Trophoblast cell (in vitro differentiated cells and primary cell): ENCODE results near the gene PHACTR1.

Source experiments
- DNase-seq, 2 donors: peaks; one replicate each; pipeline ENCODE4 v3.0.0-alpha.2; 2016
- H2AFZ ChIP-seq: 2 replicates; pipeline ENCODE4 v1.6.1; 2013; ENCODE audit warnings: low read length, moderate library complexity, mild to moderate bottlenecking; ENCODE audit not compliant: insufficient read depth, poor library complexity
- H2AK5ac ChIP-seq: 2 replicates; pipeline ENCODE4 v1.6.1; 2013; ENCODE audit warnings: mild to moderate bottlenecking, low read length
- H2BK120ac ChIP-seq: 2 replicates; pipeline ENCODE4 v1.6.1; 2013; ENCODE audit warnings: low read length, mild to moderate bottlenecking, moderate library complexity; ENCODE audit not compliant: insufficient read depth, poor library complexity
- H2BK12ac ChIP-seq: 2 replicates; pipeline ENCODE4 v1.6.1; 2013; ENCODE audit warnings: mild to moderate bottlenecking, low read length, moderate library complexity
- H2BK5ac ChIP-seq: 2 replicates; pipeline ENCODE4 v1.6.1; 2013; ENCODE audit warnings: low read length, low read depth, moderate library complexity, mild to moderate bottlenecking; ENCODE audit not compliant: poor library complexity
- H3K14ac ChIP-seq: 2 replicates; pipeline ENCODE4 v1.6.1; 2013; ENCODE audit warnings: mild to moderate bottlenecking, low read length
- H3K18ac ChIP-seq: 2 replicates; pipeline ENCODE4 v1.6.1; 2013; ENCODE audit warnings: mild to moderate bottlenecking, low read length
- H3K23ac ChIP-seq: 2 replicates; pipeline ENCODE4 v1.6.1; 2013; ENCODE audit warnings: low read length
- H3K27ac ChIP-seq: 2 replicates; pipeline ENCODE4 v1.5.1; 2013; ENCODE audit warnings: low read depth, mild to moderate bottlenecking, inconsistent platforms, low read length, moderate library complexity
- H3K27me3 ChIP-seq: 2 replicates; pipeline ENCODE4 v1.6.1; 2013; ENCODE audit warnings: inconsistent platforms, mild to moderate bottlenecking, low read length, moderate library complexity; ENCODE audit not compliant: insufficient read depth
- H3K36me3 ChIP-seq, 2 experiments: 1 replicate in 1 of 2; 2 replicates in 1 of 2; pipeline ENCODE4 v1.6.1; 2013; ENCODE audit warnings: low read length in 2 of 2, mild to moderate bottlenecking in 2 of 2, moderate library complexity in 1 of 2; ENCODE audit not compliant: insufficient read depth in 2 of 2, control insufficient read depth in 1 of 2
- H3K4ac ChIP-seq: 2 replicates; pipeline ENCODE4 v1.6.1; 2013; ENCODE audit warnings: low read depth, mild to moderate bottlenecking, low read length, moderate library complexity
- H3K4me1 ChIP-seq, 2 experiments: 1 replicate in 1 of 2; 2 replicates in 1 of 2; pipeline ENCODE4 v1.6.1; 2013; ENCODE audit warnings: low read length in 2 of 2, mild to moderate bottlenecking in 2 of 2, moderate library complexity in 1 of 2; ENCODE audit not compliant: insufficient read depth in 2 of 2, control insufficient read depth in 1 of 2
- H3K4me2 ChIP-seq: 2 replicates; pipeline ENCODE4 v1.6.1; 2013; ENCODE audit warnings: inconsistent platforms, mild to moderate bottlenecking, low read length, moderate library complexity
- H3K4me3 ChIP-seq: 2 replicates; pipeline ENCODE4 v1.5.1; 2013; ENCODE audit warnings: mild to moderate bottlenecking, low read depth, low read length, inconsistent platforms
- H3K79me1 ChIP-seq: one replicate; pipeline ENCODE4 v1.6.1; 2013; ENCODE audit warnings: low read length
- H3K79me2 ChIP-seq: 2 replicates; pipeline ENCODE4 v1.6.1; 2013; ENCODE audit warnings: low read length, mild to moderate bottlenecking; ENCODE audit not compliant: control insufficient read depth, insufficient read depth, poor library complexity
- H3K9ac ChIP-seq: 2 replicates; pipeline ENCODE4 v1.6.1; 2013; ENCODE audit warnings: mild to moderate bottlenecking, low read length
- H3K9me3 ChIP-seq: 2 replicates; pipeline ENCODE4 v1.6.1; 2013; ENCODE audit warnings: low read depth, mild to moderate bottlenecking, control low read depth, inconsistent platforms, low read length; ENCODE audit not compliant: insufficient read depth
- H4K12ac ChIP-seq: 2 replicates; pipeline ENCODE4 v1.6.1; 2013; ENCODE audit warnings: low read depth, mild to moderate bottlenecking, low read length, moderate library complexity
- H4K8ac ChIP-seq: 2 replicates; pipeline ENCODE4 v1.6.1; 2013; ENCODE audit warnings: low read depth, mild to moderate bottlenecking, low read length, moderate library complexity
- H4K91ac ChIP-seq: one replicate; pipeline ENCODE4 v1.6.1; 2013; ENCODE audit warnings: low read depth, mild to moderate bottlenecking, low read length, moderate library complexity
- WGBS: extraction: QIAGEN DNeasy Blood & Tissue Kit; methylation state at CpG from one replicate; pipeline ENCODE4 v1.1.7; 2013; ENCODE audit warnings: missing lambda C conversion rate; ENCODE audit not compliant: insufficient read length, insufficient coverage; ENCODE audit errors: extremely low coverage; 5-methylcytosine and 5-hydroxymethylcytosine counted together

PHACTR1 gene

GRCh38 chr6:13311155-13311554 is 594.6 kb downstream of the PHACTR1 start:
- Histone ChIP-seq H3K79me2 (no peaks in the 10 kb centered on the region), H3K9ac (no peak overlapping the region), H3K36me3 (peaks cover 8 to 24% of the 10 kb centered on the region in 2 experiments), H3K4ac (no peak overlapping the region), H3K27me3 (no peaks in the 10 kb centered on the region), H4K8ac (no peak overlapping the region), H2BK5ac (no peak overlapping the region), H2AFZ (no peak overlapping the region), H3K9me3 (no peaks in the 10 kb centered on the region), H3K18ac (no peak overlapping the region), H3K4me1 (no peaks in the 10 kb centered on the region), H3K4me3 (no peak overlapping the region), H3K14ac (no peak overlapping the region), H3K4me2 (no peak overlapping the region), H2BK120ac (no peak overlapping the region), H3K23ac (no peak overlapping the region), H3K79me1 (no peaks in the 10 kb centered on the region), H3K27ac (no peak overlapping the region), H2BK12ac (no peak overlapping the region), H4K12ac (no peak overlapping the region), H2AK5ac (no peak overlapping the region), H4K91ac (no peak overlapping the region)
- DNase-seq = no peak
- no CpG with 5 or more reads among the region's 1 CpG for WGBS

GRCh38 chr6:13314806-13315205 is 598.2 kb downstream of the PHACTR1 start:
- no peaks in the 10 kb centered on the region for H3K79me2 ChIP-seq
- no peak overlapping the region for H2AK5ac ChIP-seq
- H4K91ac ChIP-seq = no peak overlapping the region
- H3K23ac ChIP-seq = no peak overlapping the region
- no peak overlapping the region for H4K12ac ChIP-seq
- H2AFZ ChIP-seq = no peak overlapping the region
- H3K4me3 ChIP-seq = no peak overlapping the region
- DNase-seq = no peak
- no peaks in the 10 kb centered on the region for H3K4me1 ChIP-seq
- H3K4me2 ChIP-seq = no peak overlapping the region
- H4K8ac ChIP-seq = no peak overlapping the region
- no peak overlapping the region for H2BK5ac ChIP-seq
- H3K79me1 ChIP-seq = no peaks in the 10 kb centered on the region
- no peak overlapping the region for H2BK12ac ChIP-seq
- H3K36me3 ChIP-seq = peaks cover 14 to 35% of the 10 kb centered on the region in 2 experiments
- H3K27me3 ChIP-seq = no peaks in the 10 kb centered on the region
- H3K9me3 ChIP-seq = no peaks in the 10 kb centered on the region
- H2BK120ac ChIP-seq = no peak overlapping the region
- no peak overlapping the region for H3K27ac ChIP-seq
- H3K18ac ChIP-seq = no peak overlapping the region
- no peak overlapping the region for H3K4ac ChIP-seq
- no peak overlapping the region for H3K9ac ChIP-seq
- no peak overlapping the region for H3K14ac ChIP-seq

- Histone ChIP-seq H3K18ac (no peak overlapping the region), H2AFZ (no peak overlapping the region), H3K27ac (no peak overlapping the region), H2AK5ac (no peak overlapping the region), H3K23ac (no peak overlapping the region), H2BK5ac (no peak overlapping the region), H3K36me3 (peaks cover 17 to 42% of the 10 kb centered on the region in 2 experiments), H3K9me3 (no peaks in the 10 kb centered on the region), H3K27me3 (no peaks in the 10 kb centered on the region), H2BK120ac (no peak overlapping the region), H3K14ac (no peak overlapping the region), H4K8ac (no peak overlapping the region), H3K79me2 (no peaks in the 10 kb centered on the region), H3K4me2 (no peak overlapping the region), H4K12ac (no peak overlapping the region), H3K4me1 (no peaks in the 10 kb centered on the region), H3K4me3 (no peak overlapping the region), H3K4ac (no peak overlapping the region), H3K9ac (no peak overlapping the region), H2BK12ac (no peak overlapping the region), H3K79me1 (no peaks in the 10 kb centered on the region), H4K91ac (no peak overlapping the region)
- DNase-seq = no peak
- WGBS = no CpG with 5 or more reads among the region's 5 CpGs
Measured at GRCh38 chr6:13315896-13316295, 599.3 kb downstream of the PHACTR1 start.

GRCh38 chr6:13318821-13319220 is 602.3 kb downstream of the PHACTR1 start:
- no peaks in the 10 kb centered on the region for H3K9me3 ChIP-seq
- no peak overlapping the region for H2AK5ac ChIP-seq
- no peaks in the 10 kb centered on the region for H3K79me2 ChIP-seq
- no peak overlapping the region for H3K14ac ChIP-seq
- H2BK12ac ChIP-seq = no peak overlapping the region
- H3K27ac ChIP-seq = no peak overlapping the region
- no peak overlapping the region for H2BK5ac ChIP-seq
- no CpG with 5 or more reads among the region's 2 CpGs for WGBS
- no peak overlapping the region for H3K9ac ChIP-seq
- H4K8ac ChIP-seq = no peak overlapping the region
- H3K18ac ChIP-seq = no peak overlapping the region
- no peak overlapping the region for H2BK120ac ChIP-seq
- H3K79me1 ChIP-seq = no peaks in the 10 kb centered on the region
- no peak overlapping the region for H3K4me2 ChIP-seq
- H3K4me1 ChIP-seq = no peaks in the 10 kb centered on the region
- no peak overlapping the region for H2AFZ ChIP-seq
- no peak overlapping the region for H3K4me3 ChIP-seq
- no peak overlapping the region for H3K4ac ChIP-seq
- no peak overlapping the region for H3K23ac ChIP-seq
- no peak overlapping the region for H4K12ac ChIP-seq
- no peaks in the 10 kb centered on the region for H3K27me3 ChIP-seq
- no peak for DNase-seq
- H3K36me3 ChIP-seq = peaks cover 23 to 58% of the 10 kb centered on the region in 2 experiments
- H4K91ac ChIP-seq = no peak overlapping the region
